Measurements from ENCODE around the gene PDE6C.

Gene PDE6C

DNA sequence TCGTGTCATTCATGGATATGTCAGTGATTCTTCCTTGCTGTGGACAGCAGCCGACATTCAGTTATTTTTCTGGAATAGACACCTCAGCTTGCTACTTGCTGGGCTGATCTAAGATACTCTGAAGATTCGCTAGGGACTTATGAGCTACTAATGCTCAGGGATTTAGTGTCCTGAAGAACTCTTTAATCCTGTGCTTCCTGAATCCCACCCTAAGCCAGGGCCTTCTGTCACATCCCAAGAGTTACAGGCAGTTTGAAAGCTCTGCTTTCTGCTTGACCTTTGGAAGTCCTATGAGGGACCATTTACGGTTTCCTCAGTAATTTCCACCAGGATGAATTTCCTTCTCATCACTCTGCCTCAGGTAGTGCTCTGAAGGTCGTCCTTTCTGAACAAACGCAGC is at the start of gene PDE6C:
Gene PDE6C (plus strand): TSS at position 227 of the 400 bp plus-strand sequence. CDS start 189 bp downstream, outside the sequence.
- no peak for DNase-seq (ENCODE audit: low read depth, low spot score)

DNA sequence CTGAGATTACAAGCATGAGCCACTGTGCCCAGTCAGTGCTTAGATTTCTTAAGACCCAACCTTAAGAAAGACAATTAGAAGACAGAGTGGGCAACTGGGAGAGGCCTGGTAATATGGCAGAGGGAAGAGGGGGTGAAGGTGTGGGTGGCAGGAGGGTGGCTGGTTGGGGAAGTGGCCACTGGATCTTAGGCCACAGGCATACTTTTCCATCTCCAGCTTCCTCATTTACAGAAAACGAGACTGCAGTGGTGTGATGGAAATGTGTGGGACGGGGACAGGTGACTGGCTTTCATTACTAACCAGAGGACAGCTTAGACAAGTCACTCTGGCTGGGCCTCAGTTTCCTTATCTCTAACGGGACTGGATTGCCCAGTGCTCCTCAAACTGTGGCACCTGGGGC is 46.9 kb upstream of the PDE6C start:
- DNase-seq (ENCODE audit: low read depth, low spot score): no peak

DNA sequence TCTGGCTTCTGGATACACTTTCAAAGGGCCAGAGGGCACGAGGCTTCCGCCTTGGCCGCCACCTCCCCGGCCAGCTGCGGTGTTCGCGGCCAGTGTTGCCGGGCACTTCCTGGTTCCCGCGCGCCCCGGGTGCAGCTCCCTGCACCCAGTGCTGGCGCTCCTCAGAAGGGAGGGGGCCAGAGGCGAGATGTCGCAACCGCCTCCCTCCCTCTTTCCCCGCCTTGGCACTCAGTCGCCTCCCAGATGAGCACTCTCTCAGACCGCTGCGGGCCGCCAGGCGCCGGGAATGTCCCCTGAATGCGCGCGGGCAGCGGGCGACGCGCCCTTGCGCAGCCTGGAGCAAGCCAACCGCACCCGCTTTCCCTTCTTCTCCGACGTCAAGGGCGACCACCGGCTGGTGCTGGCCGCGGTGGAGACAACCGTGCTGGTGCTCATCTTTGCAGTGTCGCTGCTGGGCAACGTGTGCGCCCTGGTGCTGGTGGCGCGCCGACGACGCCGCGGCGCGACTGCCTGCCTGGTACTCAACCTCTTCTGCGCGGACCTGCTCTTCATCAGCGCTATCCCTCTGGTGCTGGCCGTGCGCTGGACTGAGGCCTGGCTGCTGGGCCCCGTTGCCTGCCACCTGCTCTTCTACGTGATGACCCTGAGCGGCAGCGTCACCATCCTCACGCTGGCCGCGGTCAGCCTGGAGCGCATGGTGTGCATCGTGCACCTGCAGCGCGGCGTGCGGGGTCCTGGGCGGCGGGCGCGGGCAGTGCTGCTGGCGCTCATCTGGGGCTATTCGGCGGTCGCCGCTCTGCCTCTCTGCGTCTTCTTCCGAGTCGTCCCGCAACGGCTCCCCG is 45.7 kb upstream of the PDE6C start, which contains the start of gene FFAR4:
Gene FFAR4 (plus strand): TSS at position 231 of the 842 bp plus-strand sequence. CDS start 56 bp downstream, at position 287.
- peak; percentile 60 for DNase-seq (ENCODE audit: low read depth, low spot score)

- peak; percentile 17 for DNase-seq (ENCODE audit: low read depth, low spot score)
These were observed 44.8 kb upstream of the PDE6C start for GRCh38 chr10:93567277-93568104.

GRCh38 chr10:93568105-93568390 is 44.3 kb upstream of the PDE6C start:
- DNase-seq (ENCODE audit: low read depth, low spot score): peak; percentile 18

- DNase-seq (ENCODE audit: low read depth, low spot score): no peak
These were observed 42.0 kb upstream of the PDE6C start for GRCh38 chr10:93570383-93570782.

DNA sequence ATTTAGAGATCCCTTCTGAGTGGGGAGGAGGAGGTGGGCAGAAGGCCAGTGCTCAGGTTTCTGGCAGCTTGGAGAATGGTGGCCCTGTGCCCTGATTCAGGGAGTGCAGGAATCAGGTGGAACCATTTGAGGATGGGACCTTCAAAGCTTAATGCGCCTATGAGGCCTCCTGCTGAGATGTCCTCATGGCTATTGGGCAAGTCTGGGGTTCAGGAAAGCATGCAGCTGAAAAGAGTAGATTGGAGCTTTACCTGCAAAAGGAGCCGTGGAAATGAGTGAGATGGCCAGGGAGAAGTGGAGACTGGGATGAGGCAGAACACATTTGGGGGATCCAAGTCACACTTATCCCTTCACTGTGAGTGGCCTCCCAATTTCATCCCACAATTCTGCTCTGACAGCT is 39.7 kb upstream of the PDE6C start:
- no peak for DNase-seq (ENCODE audit: low read depth, low spot score)

- DNase-seq (ENCODE audit: low read depth, low spot score): no peak
These were observed 39.1 kb upstream of the PDE6C start for GRCh38 chr10:93573051-93573909.

- no peak for DNase-seq (ENCODE audit: low read depth, low spot score)
These were observed 38.4 kb upstream of the PDE6C start for GRCh38 chr10:93573924-93574323.

- DNase-seq (ENCODE audit: low read depth, low spot score): no peak
These were observed 35.4 kb upstream of the PDE6C start for GRCh38 chr10:93576888-93577287.

- DNase-seq (ENCODE audit: low read depth, low spot score): no peak
These were observed 34.8 kb upstream of the PDE6C start for GRCh38 chr10:93577565-93577964.

DNA sequence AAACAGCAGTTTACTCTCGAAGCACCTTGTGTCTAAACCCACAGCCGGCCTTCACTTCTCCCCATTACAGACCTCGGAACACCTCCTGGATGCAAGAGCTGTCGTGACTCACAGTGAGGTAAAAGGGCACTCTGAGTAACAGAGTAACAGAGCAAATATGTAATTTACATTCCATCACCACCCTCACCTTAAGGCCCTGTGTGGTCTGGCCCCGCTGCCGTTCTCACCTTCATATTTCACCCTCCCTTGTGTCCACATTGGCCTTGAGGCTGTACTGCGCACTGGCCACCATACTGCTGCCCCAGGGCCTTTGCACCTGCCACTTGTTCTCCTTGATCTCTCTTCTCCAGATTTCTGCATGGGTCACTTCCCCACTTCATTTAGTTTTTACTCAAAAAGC is 33.2 kb upstream of the PDE6C start:
- DNase-seq (ENCODE audit: low read depth, low spot score): no peak

DNA sequence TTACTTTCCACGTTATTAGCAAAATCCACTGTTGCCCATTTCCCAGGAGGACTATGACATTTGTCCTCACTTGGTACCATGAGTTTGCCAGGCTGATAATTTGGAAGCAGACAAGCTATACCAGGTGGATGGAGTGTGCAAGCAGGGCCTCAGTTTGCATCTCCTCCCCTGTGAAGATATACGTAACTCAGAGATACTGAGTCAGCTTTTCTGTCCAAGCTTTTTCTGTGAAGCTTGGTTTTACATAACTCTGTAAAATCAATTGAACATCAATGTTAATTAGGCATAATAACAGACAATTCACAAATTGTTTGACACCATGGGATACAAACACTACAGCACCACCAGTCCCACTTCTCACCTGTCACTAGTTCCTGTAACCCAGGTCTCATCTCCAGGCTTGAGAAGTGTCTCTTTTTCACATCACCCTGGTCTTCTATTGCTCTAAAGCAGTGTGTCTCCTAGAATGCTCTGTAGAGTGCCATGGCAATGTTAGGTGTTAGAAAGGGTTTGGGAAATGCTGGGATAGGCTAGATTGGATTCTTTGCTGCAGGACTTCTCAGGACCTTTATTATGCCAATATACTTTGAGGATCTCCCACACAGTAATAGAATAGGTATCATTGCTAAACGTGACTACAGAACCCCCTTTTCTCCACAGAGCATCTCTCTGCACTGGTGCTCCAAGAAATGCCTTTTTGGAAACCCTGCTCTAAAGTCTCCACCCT is 32.2 kb upstream of the PDE6C start:
- no peak for DNase-seq (ENCODE audit: low read depth, low spot score)

DNA sequence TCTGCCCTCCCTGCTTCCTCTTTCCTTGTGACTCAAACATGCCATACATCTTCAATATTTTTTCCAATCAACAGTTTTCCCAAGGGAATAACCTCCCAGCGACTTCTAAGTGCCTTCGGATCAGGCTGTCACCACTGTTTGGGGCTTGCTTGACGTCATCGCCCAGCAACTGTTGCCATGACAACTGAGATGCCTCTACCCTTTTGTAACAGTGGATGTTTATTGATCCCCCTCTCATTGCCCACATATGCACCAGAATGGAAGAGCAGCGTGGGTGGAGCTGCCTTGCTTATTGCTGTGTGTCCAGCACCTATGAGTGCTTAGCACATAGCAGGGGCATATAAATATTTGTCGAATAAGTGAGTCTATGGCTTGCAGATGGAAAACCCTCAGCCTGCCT is 31.5 kb upstream of the PDE6C start:
- DNase-seq (ENCODE audit: low read depth, low spot score): peak; percentile 64

DNA sequence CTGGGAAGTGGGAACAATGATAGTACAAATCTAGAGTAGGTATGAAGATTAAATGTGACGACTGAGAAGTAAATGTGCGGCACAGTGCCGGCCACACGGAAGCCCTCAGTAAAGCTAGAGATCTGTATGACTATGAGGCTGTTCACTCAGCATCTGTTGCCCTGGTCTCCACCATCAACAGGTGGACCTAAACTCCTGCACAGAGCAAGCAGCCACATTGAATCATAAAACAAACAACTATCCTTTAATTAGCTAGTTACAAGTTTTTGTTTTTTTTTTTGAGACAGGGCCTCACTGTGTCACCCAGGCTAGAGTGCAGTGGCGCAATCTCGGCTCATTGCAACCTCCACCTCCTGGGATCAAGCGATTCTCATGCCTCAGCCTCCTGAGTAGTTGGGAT is 27.9 kb upstream of the PDE6C start:
- DNase-seq (ENCODE audit: low read depth, low spot score): no peak

GRCh38 chr10:93589648-93590562 is 22.4 kb upstream of the PDE6C start:
- DNase-seq (ENCODE audit: low read depth, low spot score): no peak

DNA sequence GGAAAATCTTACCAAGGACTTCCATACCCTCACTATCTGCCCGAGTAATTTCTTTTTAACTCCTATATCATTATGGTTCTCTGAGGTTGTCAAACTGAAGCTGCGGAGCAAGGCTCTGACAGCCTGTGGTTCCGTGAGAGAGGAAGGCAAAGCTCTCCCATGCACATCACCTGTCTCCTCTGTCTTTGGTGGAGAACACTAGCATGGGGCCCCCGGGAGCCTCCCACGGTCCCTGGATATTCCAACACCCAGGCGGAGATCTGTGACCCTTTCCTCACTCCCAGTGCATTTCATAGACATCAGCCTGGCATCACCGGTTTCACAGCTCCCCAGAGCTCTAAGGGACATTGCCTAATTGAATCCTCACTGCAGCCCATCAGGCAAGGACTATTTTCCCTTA is 21.7 kb upstream of the PDE6C start:
- no peak for DNase-seq (ENCODE audit: low read depth, low spot score)

DNA sequence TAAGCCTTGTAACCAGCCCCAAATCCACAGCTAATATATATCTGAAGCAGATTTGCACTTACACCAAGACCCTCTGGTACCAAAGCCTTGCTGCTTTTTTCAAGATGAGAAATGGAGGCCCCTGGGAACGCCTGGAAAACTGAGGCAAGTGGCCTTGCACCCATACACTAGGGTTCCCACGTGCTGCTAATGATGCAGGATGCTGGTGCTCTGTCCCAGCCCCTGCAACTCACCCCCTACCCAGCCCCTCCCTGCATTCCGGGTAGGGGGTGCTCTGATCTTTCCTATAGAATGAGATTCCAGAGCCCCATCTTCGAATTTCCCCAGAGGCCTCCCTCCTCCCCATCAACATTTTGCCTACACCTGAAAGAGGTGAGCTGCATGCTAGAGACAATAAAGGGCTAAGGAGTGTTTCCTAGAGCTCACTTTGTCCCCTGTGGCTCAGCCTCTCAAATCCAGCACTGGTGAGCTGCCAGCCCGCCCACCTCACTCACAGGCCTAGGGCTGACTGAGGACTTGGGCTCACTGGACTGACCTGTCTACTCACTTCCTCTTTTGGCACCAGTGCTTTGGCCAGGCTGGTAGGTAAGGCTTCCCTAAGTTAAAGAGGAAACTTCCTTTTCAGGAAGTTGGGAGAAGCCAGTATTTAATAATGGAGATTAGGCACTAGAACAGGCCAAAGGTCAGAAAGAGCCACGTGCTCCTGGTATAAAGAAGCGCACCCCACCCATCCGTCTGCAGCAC is 21.1 kb upstream of the PDE6C start:
- DNase-seq (ENCODE audit: low read depth, low spot score): no peak

DNA sequence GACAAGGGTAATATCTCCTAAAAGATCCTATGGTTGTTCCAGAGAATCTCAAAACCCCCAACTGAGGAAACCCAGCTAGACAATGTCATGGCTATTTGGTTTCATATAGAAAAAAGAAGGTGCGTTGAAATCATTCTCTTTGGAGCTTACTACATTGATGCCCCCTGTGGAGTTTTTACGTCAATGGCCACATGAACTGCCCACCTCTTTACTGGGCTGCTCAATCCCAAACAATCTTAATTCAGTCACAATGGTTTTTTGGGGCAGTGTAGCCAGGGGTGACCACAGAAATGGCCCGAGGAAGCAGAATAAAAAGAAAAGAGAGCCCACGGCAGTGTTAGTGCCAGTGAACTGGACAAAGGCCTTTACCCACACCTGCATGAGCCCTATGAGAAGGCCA is 19.1 kb upstream of the PDE6C start:
- DNase-seq (ENCODE audit: low read depth, low spot score): no peak
